Amniotic stem cell (primary cell): ENCODE measurements around the gene F8.
"Not testable (repeated sequence)": the region's sequence is repeated elsewhere in the genome, so short reads cannot be mapped to it uniquely, and the experiment has no call there.

ENCODE experiments used
- DNase-seq: peaks from one replicate; lab custom pipeline; 2025; lab: John Stamatoyannopoulos, UW

F8 gene

DNA sequence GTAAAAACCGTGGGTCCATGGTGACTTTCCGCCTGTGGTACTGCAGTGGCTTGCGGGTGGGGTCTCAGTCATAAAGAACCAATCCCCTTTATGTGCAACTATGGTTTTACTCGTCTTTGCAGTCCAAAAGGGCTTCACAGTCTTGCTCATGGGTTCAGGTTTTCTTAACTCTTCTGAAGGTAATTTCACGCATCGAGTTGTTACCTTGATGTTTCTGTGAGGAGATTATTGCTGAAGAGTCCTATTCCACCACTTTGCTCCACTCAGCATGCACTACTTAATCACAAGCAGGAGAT is 41.5 kb downstream of the F8 start:
- DNase-seq, result no peak

DNA sequence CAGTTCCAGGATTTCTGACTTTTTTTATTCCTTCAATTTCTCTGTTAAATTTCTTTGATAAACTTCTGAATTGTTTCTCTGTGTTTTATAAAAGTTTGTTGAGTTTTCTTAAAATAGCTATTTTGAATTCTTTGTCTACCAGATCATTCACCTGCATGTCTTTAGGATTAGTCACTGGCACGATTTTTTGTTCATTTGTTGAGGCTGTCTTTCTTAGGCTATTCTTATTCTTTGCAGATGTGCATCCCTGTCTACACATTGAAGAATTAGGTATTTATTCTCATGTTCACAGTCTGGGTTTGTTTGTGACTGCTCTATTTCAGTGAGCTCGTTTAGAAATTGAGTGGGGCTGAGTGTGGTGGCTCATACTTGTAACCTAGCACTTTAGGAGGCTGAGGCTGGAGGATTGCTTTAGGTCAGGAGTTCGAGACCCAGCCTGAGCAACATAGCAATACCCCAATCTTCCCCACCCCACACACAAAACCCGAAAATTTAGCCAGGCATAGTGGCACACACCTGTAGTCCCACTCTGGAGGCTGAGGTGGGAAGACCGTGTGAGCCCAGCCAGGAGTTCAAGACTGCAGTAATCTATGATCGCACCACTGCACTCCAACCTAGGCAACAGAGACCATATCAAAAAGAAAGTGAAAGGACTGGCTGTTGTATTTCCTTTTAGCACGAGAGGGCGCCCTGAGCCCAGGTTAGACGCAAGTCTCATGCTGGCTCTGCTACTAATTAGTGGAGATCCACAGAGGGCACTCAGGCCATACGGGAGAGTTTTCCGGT is 42.0 kb downstream of the F8 start:
- peak; percentile 1 for DNase-seq

DNA sequence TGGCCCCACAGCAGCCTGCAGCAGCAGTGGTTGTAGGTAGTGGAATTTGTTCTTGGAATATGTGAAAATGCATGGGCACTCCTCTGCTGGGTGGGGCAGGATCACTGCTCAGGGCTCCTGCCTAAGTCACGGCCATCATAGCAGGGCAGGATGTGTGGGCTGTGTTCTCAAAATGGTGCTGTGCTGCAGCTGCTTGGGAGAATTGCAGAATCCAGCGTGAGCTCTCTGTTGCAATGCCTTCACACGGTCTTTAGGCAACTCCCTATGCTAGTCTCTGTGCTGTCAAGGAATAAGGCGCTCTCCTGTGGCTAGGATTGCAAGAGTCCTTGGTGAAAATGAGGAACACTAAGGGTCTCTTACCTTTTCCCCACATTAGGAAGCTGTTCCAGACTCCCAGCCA is 42.9 kb downstream of the F8 start:
- no peak for DNase-seq

DNA sequence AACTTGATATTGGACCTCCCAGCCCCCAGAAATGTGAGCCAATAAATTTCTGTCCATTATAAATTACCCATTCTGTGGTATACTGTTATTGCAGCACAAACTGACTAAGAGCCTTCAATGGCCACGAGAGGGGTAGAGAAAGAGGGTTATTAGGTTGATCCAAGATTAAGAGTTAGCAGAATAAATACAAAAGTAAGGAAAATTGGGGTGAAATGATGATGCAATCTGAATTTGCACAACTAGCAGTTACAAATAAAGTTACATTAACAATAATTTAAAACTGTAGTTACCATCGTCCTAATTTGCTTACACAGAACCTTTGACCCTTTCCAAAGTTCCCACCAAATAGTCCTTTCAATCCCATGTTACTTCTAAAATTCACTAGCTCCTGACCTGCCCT is 54.2 kb downstream of the F8 start:
- DNase-seq, result no peak

DNA sequence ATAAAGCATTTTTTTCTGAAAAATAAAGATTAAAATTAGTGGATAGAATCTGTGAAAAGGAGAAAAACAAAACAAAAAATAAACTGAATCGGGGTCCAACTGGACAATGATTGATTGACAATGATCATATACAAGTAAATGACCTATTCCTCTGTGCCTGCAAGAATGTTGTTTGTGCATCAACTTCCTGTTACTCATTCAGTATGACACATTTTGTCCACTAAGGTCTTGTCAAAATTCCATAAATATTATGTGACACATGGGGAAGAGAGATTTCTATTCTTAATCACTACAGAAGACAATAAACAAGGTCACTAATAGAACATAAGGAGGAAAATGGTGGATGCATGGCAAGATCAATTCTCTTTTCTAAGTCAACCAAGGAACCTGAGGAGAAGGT is 54.9 kb downstream of the F8 start:
- DNase-seq, result no peak

DNA sequence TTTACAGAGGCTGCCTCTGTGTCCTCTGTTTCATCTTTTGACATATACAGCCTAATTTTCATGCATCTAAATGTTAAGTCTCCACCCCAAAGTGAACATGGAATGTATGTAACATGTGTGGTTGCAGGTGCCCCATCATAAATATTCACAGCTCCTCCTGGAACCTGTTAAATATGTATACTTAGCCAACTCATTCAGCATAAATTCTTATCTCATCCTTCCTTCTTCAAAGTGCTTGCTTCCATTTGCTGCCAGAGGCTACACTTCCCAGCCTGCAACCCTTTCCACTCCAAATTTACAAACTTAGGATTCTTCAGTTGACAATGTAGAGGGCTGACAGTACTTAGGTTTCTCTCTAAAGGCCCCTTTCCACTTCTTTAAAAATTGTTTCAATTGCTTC is 60.6 kb downstream of the F8 start:
- DNase-seq, result no peak

- not testable (repeated sequence) for DNase-seq
These were observed 66.7 kb downstream of the F8 start for GRCh38 chrX:154955799-154956198.

- not testable (repeated sequence) for DNase-seq
These were observed 83.3 kb downstream of the F8 start for GRCh38 chrX:154939265-154939664.

DNA sequence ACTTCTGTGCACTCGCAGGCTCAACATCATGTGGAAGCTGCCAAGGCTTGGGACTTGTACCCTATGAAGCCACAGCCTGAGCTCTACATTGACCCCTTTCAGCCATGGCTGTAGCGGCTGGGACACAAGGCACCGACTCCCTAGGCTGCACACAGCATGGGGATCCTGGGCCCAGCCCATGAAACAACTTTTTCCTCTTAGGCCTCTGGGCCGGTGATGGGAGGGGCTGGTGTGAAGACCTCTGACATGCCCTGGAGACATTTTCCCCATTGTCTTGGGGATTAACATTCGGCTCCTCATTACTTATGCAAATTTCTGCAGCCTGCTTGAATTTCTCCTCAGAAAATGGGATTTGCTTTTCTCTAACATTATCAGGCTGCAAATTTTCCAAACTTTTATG is 97.8 kb downstream of the F8 start:
- not testable (repeated sequence) for DNase-seq

DNA sequence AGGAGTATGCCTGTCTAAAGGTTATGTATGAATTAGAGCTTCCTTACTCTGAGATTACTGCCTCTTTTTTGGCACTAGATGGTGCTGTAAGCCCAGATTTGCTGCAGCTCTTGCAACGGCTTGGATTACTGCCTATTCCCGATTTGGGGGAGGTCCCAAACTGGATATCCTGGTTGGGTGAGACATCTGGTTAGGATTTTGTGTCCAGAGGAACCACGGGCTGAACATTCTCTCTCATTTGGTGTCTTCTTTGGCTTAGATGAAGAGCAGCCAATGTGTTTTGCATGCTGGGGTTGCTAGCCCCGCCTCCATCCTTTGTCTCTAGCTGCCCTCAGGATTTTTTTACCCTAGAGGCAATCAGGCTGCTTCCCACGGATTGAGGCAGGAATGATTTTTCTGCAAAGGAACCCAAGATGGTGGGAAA is 104.5 kb downstream of the F8 start:
- DNase-seq, result peak; percentile 32

GRCh38 chrX:154914052-154914451 is 108.5 kb downstream of the F8 start:
- DNase-seq, result no peak

- not testable (repeated sequence) for DNase-seq
These were observed 112.0 kb downstream of the F8 start for GRCh38 chrX:154910528-154910927.

GRCh38 chrX:154910048-154910447 is 112.5 kb downstream of the F8 start:
- DNase-seq, result not testable (repeated sequence)

DNA sequence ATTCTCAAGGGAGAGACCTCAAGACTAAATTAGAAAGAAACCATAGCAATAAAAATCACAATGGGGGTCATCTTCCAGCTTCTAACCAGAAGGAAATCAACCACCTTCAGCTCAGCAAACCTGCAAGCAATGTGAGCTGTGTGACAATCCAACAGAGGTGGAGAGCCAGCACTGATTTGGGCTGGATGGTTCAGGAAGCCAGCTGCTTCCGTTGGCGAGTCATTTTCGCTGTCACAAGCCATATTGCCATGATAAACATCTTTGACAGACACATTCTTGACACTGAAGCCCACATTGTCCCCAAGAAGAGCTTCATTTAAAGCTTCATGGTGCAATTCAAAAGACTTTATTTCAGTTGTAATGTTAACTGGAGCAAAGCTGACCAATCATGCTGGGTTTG is 113.7 kb downstream of the F8 start:
- DNase-seq, result no peak

DNA sequence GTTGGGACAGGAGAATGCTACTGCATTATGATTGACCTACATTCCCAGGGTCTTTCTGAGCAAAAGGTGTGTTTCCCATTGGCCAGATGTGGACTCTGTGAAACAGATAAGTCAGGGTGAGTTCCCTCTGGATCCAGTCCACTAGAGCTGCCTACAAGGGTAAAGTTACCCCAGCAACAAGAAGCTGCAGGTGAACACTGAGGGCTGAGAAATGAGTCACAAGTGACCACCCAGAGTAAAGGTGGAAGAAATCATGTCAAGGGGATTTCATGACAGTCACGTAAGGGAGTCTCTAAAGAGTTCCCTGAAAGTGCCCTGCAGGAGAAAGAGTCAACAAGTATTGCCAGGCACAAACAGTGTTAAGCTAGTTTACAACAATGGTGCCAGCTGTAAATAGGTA is 120.1 kb downstream of the F8 start:
- no peak for DNase-seq

DNA sequence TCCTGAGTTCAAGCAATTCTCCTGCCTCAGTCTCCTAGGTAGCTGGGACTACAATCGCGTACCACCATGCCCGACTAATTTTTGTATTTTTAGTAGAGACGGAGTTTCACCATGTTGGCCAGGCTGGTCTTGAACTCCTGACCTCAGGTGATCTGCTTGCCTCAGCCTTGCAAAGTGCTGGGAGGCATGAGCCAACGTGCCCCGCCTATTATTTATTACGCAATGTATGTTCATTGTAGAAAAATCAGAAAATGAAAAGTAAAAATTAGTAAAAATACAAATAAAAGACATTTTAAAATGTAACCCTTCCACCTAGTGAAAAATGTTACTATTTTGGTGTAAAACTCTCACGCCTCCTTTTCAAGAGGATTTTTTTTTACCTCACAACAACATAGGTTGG is 122.2 kb downstream of the F8 start:
- no peak for DNase-seq

DNA sequence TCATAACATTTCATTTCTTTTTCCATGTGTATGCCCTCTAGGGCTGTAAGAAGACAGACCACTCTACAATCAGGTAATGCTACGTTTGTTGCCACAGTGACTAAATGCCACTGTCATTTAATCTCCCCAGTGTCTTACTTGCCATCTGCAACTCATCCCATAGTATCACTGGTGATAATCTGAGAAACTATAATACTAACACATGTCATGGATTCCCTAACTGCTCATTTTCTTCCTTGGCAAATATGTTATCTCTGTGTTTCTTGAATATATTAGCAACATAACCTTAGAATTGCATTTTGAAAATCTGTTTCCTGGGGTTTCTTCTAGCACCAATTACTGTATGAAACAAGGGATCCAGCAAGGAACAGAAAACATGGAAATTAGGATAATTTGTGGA is 130.2 kb downstream of the F8 start:
- no peak for DNase-seq

DNA sequence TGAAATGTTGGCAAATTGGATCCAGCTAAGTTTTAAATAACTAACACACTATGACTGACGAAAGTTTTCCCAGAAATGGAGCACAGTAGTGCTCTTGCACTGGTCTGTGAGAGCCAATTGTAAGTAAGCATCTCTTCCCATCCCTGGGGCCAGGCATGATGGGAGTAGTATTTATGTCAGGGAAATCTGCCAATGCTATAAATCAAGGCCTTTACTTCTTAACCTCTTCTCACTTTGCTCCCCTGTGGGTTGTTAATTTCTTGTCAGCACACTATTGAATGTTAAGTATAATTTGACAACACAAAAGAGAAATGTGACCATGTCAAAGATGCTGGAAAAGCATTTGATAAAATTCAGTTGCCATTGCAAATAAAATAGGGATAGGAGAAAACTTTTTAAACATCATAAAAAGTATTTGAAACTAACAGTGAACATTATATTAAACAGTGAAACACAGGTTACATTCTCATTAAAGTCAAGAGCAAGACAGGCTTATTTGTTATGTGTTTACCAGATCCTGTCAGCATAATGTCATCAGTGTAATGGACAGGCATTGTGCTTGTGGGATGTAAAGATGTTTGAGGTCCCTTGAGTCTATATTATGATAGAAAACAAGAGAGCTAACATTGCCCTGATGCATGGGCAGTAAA is 131.4 kb downstream of the F8 start:
- DNase-seq, result no peak

- not testable (repeated sequence) for DNase-seq
These were observed 135.7 kb downstream of the F8 start for GRCh38 chrX:154886789-154887221.

- DNase-seq, result not testable (repeated sequence)
These were observed 136.3 kb downstream of the F8 start, which contains the start of gene F8A1 for GRCh38 chrX:154886069-154886788. F8A1 (plus strand) TSS chrX:154886355; CDS start chrX:154886375, 20 bp downstream.

DNA sequence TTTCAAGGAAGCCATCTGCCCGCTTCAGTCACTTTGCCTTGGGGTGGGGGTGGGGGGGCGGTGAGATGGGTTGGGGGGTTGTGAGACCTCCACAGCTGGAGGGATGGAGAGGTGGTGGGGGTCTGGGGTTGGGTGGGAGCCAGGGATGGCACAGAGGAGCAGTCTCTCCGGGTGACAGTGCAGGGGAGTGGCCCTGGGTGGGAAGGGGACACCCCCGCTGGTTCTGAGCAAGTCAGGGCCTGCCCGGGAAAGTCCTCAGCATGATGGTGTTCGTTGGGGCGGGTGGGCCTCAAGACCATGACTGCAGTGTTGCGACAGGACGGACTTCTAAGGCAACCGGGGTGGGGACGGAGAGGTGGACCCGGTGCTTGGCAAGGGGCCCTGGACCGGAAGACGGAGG is 137.0 kb downstream of the F8 start:
- not testable (repeated sequence) for DNase-seq

- DNase-seq, result not testable (repeated sequence)
These were observed 137.5 kb downstream of the F8 start for GRCh38 chrX:154885057-154885456.

GRCh38 chrX:154884069-154884468 is 138.5 kb downstream of the F8 start:
- not testable (repeated sequence) for DNase-seq
